IPS DF 6.9 (cell line): ENCODE results near the gene NFS1.

Experiments
- DNase-seq: peaks from one replicate; pipeline ENCODE4 v3.0.0-alpha.2; 2013; ENCODE audit warnings: low read depth, low spot score
- H3K27ac ChIP-seq: one replicate; pipeline ENCODE4 v1.5.1; 2013; ENCODE audit warnings: low read length, control low read depth
- H3K27me3 ChIP-seq: 2 replicates; pipeline ENCODE4 v1.6.1; 2013; ENCODE audit warnings: mild to moderate bottlenecking, low read length; ENCODE audit not compliant: control insufficient read depth, insufficient read depth
- H3K36me3 ChIP-seq: 2 replicates; pipeline ENCODE4 v1.6.1; 2013; ENCODE audit warnings: low read length; ENCODE audit not compliant: control insufficient read depth, insufficient read depth
- H3K4me1 ChIP-seq: 2 replicates; pipeline ENCODE4 v1.6.1; 2013; ENCODE audit warnings: low read length; ENCODE audit not compliant: control insufficient read depth, insufficient read depth
- H3K4me3 ChIP-seq: 2 replicates; pipeline ENCODE4 v1.5.1; 2013; ENCODE audit warnings: mild to moderate bottlenecking, low read length
- H3K9me3 ChIP-seq: 2 replicates; pipeline ENCODE4 v1.6.1; 2013; ENCODE audit warnings: low read length, inconsistent platforms; ENCODE audit not compliant: control insufficient read depth, insufficient read depth
- WGBS: extraction: QIAGEN DNeasy Blood & Tissue Kit; methylation state at CpG from one replicate; pipeline ENCODE4 v1.1.7; 2013; ENCODE audit warnings: mixed read lengths, missing lambda C conversion rate; ENCODE audit not compliant: insufficient read length, insufficient coverage; 5-methylcytosine and 5-hydroxymethylcytosine counted together

The NFS1 gene

GRCh38 chr20:35621560-35621946 is 77.6 kb downstream of the NFS1 start:
- no peak overlapping the region for H3K27ac ChIP-seq

GRCh38 chr20:35620818-35621559 is 78.2 kb downstream of the NFS1 start:
- H3K27ac ChIP-seq = no peak overlapping the region
- WGBS = no CpG with 5 or more reads among the region's 11 CpGs
- H3K4me1 ChIP-seq = peaks cover 8% of the 10 kb centered on the region
- peaks cover 7% of the 10 kb centered on the region for H3K36me3 ChIP-seq
- no peaks in the 10 kb centered on the region for H3K27me3 ChIP-seq
- H3K9me3 ChIP-seq = no peaks in the 10 kb centered on the region
- no peak for DNase-seq
- no peak overlapping the region for H3K4me3 ChIP-seq

More at GRCh38 chr20:35621560-35621946, 77.6 kb downstream of the NFS1 start:
- H3K9me3 ChIP-seq = no peaks in the 10 kb centered on the region
- H3K27me3 ChIP-seq = no peaks in the 10 kb centered on the region
- no CpG with 5 or more reads among the region's 2 CpGs for WGBS
- H3K4me1 ChIP-seq = peaks cover 8% of the 10 kb centered on the region
- DNase-seq = no peak
- H3K4me3 ChIP-seq = no peak overlapping the region
- peaks cover 12% of the 10 kb centered on the region for H3K36me3 ChIP-seq

- Histone ChIP-seq H3K36me3 (no peaks in the 10 kb centered on the region), H3K9me3 (no peaks in the 10 kb centered on the region), H3K4me3 (peak overlapping the region; percentile 57; the same call in 1 of the 2 replicates), H3K4me1 (peaks cover 8% of the 10 kb centered on the region), H3K27ac (no peak overlapping the region), H3K27me3 (no peaks in the 10 kb centered on the region)
- no peak for DNase-seq
- WGBS = no CpG with 5 or more reads among the region's 49 CpGs
These were observed 79.7 kb downstream of the NFS1 start for GRCh38 chr20:35619196-35620095.

- peak overlapping the region; percentile 57; the same call in 1 of the 2 replicates for H3K4me3 ChIP-seq
- WGBS = no CpG with 5 or more reads among the region's 35 CpGs
- no peak overlapping the region for H3K27ac ChIP-seq
These were observed 80.7 kb downstream of the NFS1 start for GRCh38 chr20:35618263-35619131.

More at GRCh38 chr20:35618263-35619131, 80.7 kb downstream of the NFS1 start:
- Histone ChIP-seq H3K9me3 (no peaks in the 10 kb centered on the region), H3K4me1 (peaks cover 8% of the 10 kb centered on the region), H3K27me3 (no peaks in the 10 kb centered on the region), H3K36me3 (no peaks in the 10 kb centered on the region)
- no peak for DNase-seq
